Activated T-cell treated with anti-CD3 and anti-CD28 coated beads, Interleukin-2, amount 50 U/mL, for 72 hours (primary cell): ENCODE results near the gene NOB1. TPM values are rescaled to one million over a fixed set of nuclear protein-coding genes. Genes with fewer than 3 reads are reported as not detected.
A peak's percentile ranks its signal among the peaks of the same experiment; 100 is the strongest.
"Not testable (repeated sequence)": the region's sequence is repeated elsewhere in the genome, so short reads cannot be mapped to it uniquely, and the experiment has no call there.

Experiments
- ATAC-seq, 2 donors: fragments of 150-1000 bp; cut with Tn5 transposase; replicated peaks in 1 of 2; 2 replicates each; pipeline ENCODE4 v1.10.0; 2021; ENCODE audit warnings: moderate library complexity in 2 of 2, mild to moderate bottlenecking in 1 of 2
- DNase-seq, 2 donors: peaks; one replicate each; pipeline ENCODE4 v3.0.0; 2021 to 2022; ENCODE audit warnings: mixed read lengths in 1 of 2
- H3K27ac Mint-ChIP-seq: one replicate; pipeline ENCODE4 v1.8.0; 2022; ENCODE audit warnings: mild to moderate bottlenecking, moderate library complexity, mixed read lengths
- H3K27me3 Mint-ChIP-seq: one replicate; pipeline ENCODE4 v1.8.0; 2022; ENCODE audit warnings: low read depth, mixed read lengths
- H3K36me3 Mint-ChIP-seq, 2 donors: one replicate each; pipeline ENCODE4 v1.8.0; 2022; ENCODE audit warnings: mixed read lengths in 2 of 2, mild to moderate bottlenecking in 1 of 2; ENCODE audit not compliant: insufficient read depth in 2 of 2
- H3K4me1 Mint-ChIP-seq: one replicate; pipeline ENCODE4 v1.8.0; 2022; ENCODE audit warnings: low read depth, mixed read lengths
- H3K4me3 Mint-ChIP-seq, 2 donors: one replicate each; pipeline ENCODE4 v1.8.0; 2022; ENCODE audit warnings: mild to moderate bottlenecking in 2 of 2, mixed read lengths in 2 of 2, moderate library complexity in 2 of 2
- H3K9me3 Mint-ChIP-seq, 2 donors: one replicate each; pipeline ENCODE4 v1.8.0; 2022; ENCODE audit warnings: mixed read lengths in 2 of 2
- total RNA-seq, 2 donors: library from RNA; stranded (reverse); gene quantifications; one replicate each; pipeline ENCODE4 v1.2.3, GENCODE V29; 2022

NOB1 gene
- total RNA-seq, result 100 to 1,000 TPM; 135 to 152 TPM

GRCh38 chr16:69754469-69755310, at the start of gene NOB1:
Gene NOB1, minus strand, starts transcription at chr16:69754926. Its CDS starts 16 bp downstream, at chr16:69754910.
- H3K27ac Mint-ChIP-seq, result peak within 1 kb of the TSS; percentile 95
- H3K36me3 Mint-ChIP-seq, result peaks cover 5 to 22% of the 10 kb centered on the region in 2 donors
- H3K27me3 Mint-ChIP-seq, result no peaks in the 10 kb centered on the region
- peak within 1 kb of the TSS; percentile 95 to 98 for H3K4me3 Mint-ChIP-seq
- peak; percentile 99 for ATAC-seq
- H3K9me3 Mint-ChIP-seq, result no peaks in the 10 kb centered on the region
- H3K4me1 Mint-ChIP-seq, result peaks cover 33% of the 10 kb centered on the region
- peak; percentile 98 for DNase-seq

- ATAC-seq, result no peak
- no peaks in the 10 kb centered on the region for H3K4me1 Mint-ChIP-seq
- H3K36me3 Mint-ChIP-seq, result peaks cover 2 to 5% of the 10 kb centered on the region in 2 donors
- H3K27me3 Mint-ChIP-seq, result no peaks in the 10 kb centered on the region
- no peak for DNase-seq
- no peaks in the 10 kb centered on the region for H3K9me3 Mint-ChIP-seq
- no peak overlapping the region for H3K4me3 Mint-ChIP-seq
- peak overlapping the region; percentile 63 for H3K27ac Mint-ChIP-seq
Observed at GRCh38 chr16:69804297-69804696, 49.6 kb upstream of the NOB1 start.

GRCh38 chr16:69799611-69800031, 44.9 kb upstream of the NOB1 start:
- Mint-ChIP-seq H3K4me1 (no peaks in the 10 kb centered on the region), H3K27me3 (no peaks in the 10 kb centered on the region), H3K36me3 (peaks cover 0 to 7% of the 10 kb centered on the region in 2 donors), H3K4me3 (no peak overlapping the region), H3K27ac (no peak overlapping the region), H3K9me3 (no peaks in the 10 kb centered on the region)
- no peak for DNase-seq
- ATAC-seq, result no peak

- no peaks in the 10 kb centered on the region for H3K9me3 Mint-ChIP-seq
- no peak for DNase-seq
- ATAC-seq, result no peak
- no peaks in the 10 kb centered on the region for H3K27me3 Mint-ChIP-seq
- H3K4me3 Mint-ChIP-seq, result no peak overlapping the region
- no peak overlapping the region for H3K27ac Mint-ChIP-seq
- H3K36me3 Mint-ChIP-seq, result peaks cover 0 to 7% of the 10 kb centered on the region in 2 donors
- H3K4me1 Mint-ChIP-seq, result no peaks in the 10 kb centered on the region
Observed at GRCh38 chr16:69798466-69798865, 43.7 kb upstream of the NOB1 start.

- no peak overlapping the region for H3K4me3 Mint-ChIP-seq
- no peaks in the 10 kb centered on the region for H3K27me3 Mint-ChIP-seq
- no peaks in the 10 kb centered on the region for H3K4me1 Mint-ChIP-seq
- H3K9me3 Mint-ChIP-seq, result no peaks in the 10 kb centered on the region
- no peak overlapping the region for H3K27ac Mint-ChIP-seq
- peaks cover 0 to 4% of the 10 kb centered on the region in 2 donors for H3K36me3 Mint-ChIP-seq
- peak; percentile 41 to 48 for ATAC-seq
- DNase-seq, result peak; percentile 9 to 16
Observed at GRCh38 chr16:69796285-69797118, 41.8 kb upstream of the NOB1 start.

GRCh38 chr16:69794486-69794885, 39.8 kb upstream of the NOB1 start:
- ATAC-seq (no peak), DNase-seq (no peak)
- no peaks in the 10 kb centered on the region for H3K27me3 Mint-ChIP-seq
- H3K4me3 Mint-ChIP-seq, result no peak overlapping the region
- H3K27ac Mint-ChIP-seq, result no peak overlapping the region
- peaks cover 0 to 2% of the 10 kb centered on the region in 2 donors for H3K36me3 Mint-ChIP-seq
- no peaks in the 10 kb centered on the region for H3K4me1 Mint-ChIP-seq
- H3K9me3 Mint-ChIP-seq, result no peaks in the 10 kb centered on the region

- no peak for ATAC-seq
- Mint-ChIP-seq H3K27ac (no peak overlapping the region), H3K27me3 (no peaks in the 10 kb centered on the region), H3K4me3 (no peak overlapping the region), H3K9me3 (no peaks in the 10 kb centered on the region), H3K4me1 (no peaks in the 10 kb centered on the region), H3K36me3 (peaks cover 0 to under 1% of the 10 kb centered on the region in 2 donors)
- no peak for DNase-seq
Observed at GRCh38 chr16:69793526-69793925, 38.8 kb upstream of the NOB1 start.

GRCh38 chr16:69791391-69791847, 36.7 kb upstream of the NOB1 start:
- H3K4me1 Mint-ChIP-seq, H3K36me3 Mint-ChIP-seq, ATAC-seq, DNase-seq, H3K9me3 Mint-ChIP-seq, H3K27ac Mint-ChIP-seq, H3K27me3 Mint-ChIP-seq, H3K4me3 Mint-ChIP-seq: not testable (repeated sequence)

- DNase-seq (no peak), ATAC-seq (no peak)
- Mint-ChIP-seq H3K4me3 (no peak overlapping the region), H3K27ac (no peak overlapping the region), H3K9me3 (no peaks in the 10 kb centered on the region), H3K36me3 (peaks cover 1 to 2% of the 10 kb centered on the region in 2 donors), H3K27me3 (no peaks in the 10 kb centered on the region), H3K4me1 (no peaks in the 10 kb centered on the region)
Observed at GRCh38 chr16:69787883-69788282, 33.2 kb upstream of the NOB1 start.

- peaks cover 1 to 2% of the 10 kb centered on the region in 2 donors for H3K36me3 Mint-ChIP-seq
Observed at GRCh38 chr16:69784586-69784985, 29.9 kb upstream of the NOB1 start.

GRCh38 chr16:69781118-69781517, 26.4 kb upstream of the NOB1 start:
- Mint-ChIP-seq H3K27me3 (no peaks in the 10 kb centered on the region), H3K9me3 (no peaks in the 10 kb centered on the region), H3K4me1 (no peaks in the 10 kb centered on the region), H3K4me3 (no peak overlapping the region), H3K27ac (peak overlapping the region; percentile 29), H3K36me3 (peaks cover under 1 to 1% of the 10 kb centered on the region in 2 donors)
- ATAC-seq (peak in 1 of 2 donors; percentile 36), DNase-seq (no peak)

More at GRCh38 chr16:69784586-69784985, 29.9 kb upstream of the NOB1 start:
- no peaks in the 10 kb centered on the region for H3K27me3 Mint-ChIP-seq
- H3K4me3 Mint-ChIP-seq, result no peak overlapping the region
- H3K9me3 Mint-ChIP-seq, result no peaks in the 10 kb centered on the region
- no peaks in the 10 kb centered on the region for H3K4me1 Mint-ChIP-seq
- ATAC-seq, result no peak
- H3K27ac Mint-ChIP-seq, result no peak overlapping the region
- DNase-seq, result no peak

GRCh38 chr16:69779724-69780123, 25.0 kb upstream of the NOB1 start:
- ATAC-seq (no peak), DNase-seq (no peak)
- no peak overlapping the region for H3K4me3 Mint-ChIP-seq
- peaks cover 9 to 10% of the 10 kb centered on the region in 2 donors for H3K36me3 Mint-ChIP-seq
- no peak overlapping the region for H3K27ac Mint-ChIP-seq
- no peaks in the 10 kb centered on the region for H3K27me3 Mint-ChIP-seq
- peaks cover 5 to 9% of the 10 kb centered on the region in 2 donors for H3K9me3 Mint-ChIP-seq
- no peaks in the 10 kb centered on the region for H3K4me1 Mint-ChIP-seq

GRCh38 chr16:69775563-69775962, 20.8 kb upstream of the NOB1 start:
- H3K4me3 Mint-ChIP-seq, result no peak overlapping the region
- H3K9me3 Mint-ChIP-seq, result peaks cover 5 to 9% of the 10 kb centered on the region in 2 donors
- H3K4me1 Mint-ChIP-seq, result peaks cover 30% of the 10 kb centered on the region
- no peak for DNase-seq
- no peak for ATAC-seq
- H3K36me3 Mint-ChIP-seq, result peaks cover 9 to 12% of the 10 kb centered on the region in 2 donors
- H3K27me3 Mint-ChIP-seq, result no peaks in the 10 kb centered on the region
- H3K27ac Mint-ChIP-seq, result peak overlapping the region; percentile 21
